ENCODE results near the gene PMPCB.
"Not testable (repeated sequence)": the region's sequence is repeated elsewhere in the genome, so short reads cannot be mapped to it uniquely, and the experiment has no call there.

Gene PMPCB, protein sequence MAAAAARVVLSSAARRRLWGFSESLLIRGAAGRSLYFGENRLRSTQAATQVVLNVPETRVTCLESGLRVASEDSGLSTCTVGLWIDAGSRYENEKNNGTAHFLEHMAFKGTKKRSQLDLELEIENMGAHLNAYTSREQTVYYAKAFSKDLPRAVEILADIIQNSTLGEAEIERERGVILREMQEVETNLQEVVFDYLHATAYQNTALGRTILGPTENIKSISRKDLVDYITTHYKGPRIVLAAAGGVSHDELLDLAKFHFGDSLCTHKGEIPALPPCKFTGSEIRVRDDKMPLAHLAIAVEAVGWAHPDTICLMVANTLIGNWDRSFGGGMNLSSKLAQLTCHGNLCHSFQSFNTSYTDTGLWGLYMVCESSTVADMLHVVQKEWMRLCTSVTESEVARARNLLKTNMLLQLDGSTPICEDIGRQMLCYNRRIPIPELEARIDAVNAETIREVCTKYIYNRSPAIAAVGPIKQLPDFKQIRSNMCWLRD

DNA sequence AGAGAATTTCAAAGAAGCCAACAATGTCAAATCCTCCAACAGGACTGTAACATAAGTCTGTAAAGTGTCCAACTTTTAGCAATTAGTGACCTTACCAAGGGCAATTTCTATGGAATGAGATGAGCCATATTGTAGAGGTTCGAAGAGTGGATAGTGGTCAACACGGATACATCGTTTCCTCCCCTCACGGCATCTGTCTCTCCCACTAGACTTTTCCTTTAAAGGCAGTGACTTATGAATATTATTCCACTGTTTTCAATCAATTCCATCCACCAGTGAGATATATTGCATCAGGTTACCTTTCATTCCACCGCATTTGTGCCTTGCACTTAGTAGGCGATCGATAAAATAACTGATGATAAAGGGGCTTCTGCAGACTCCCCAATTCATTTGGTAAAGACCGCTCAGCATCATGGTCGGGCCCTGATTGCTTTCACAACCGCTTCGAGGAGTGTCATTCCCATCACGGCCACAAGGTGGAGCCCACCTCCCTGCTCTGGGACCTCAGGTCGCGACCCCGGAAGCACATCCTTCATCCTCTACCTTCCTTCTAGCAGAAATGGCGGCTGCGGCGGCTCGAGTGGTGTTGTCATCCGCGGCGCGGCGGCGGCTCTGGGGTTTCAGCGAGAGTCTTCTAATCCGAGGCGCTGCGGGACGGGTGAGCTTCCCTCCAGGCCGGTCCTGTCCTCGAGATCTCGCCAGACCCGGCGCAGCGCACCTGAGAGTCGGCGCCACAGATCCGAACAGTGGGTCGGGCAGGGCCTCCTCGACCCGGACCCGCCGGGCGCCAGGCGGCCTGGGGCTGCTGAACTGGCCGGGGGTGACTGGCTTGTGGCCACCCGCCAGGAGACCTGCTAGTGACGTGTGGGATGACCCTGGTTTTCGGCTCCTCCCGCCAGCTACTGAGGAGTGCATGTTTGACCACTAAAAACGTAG, at the start of gene PMPCB:
Gene PMPCB (plus strand): TSS at position 535 of the 936 bp plus-strand sequence. CDS start 25 bp downstream, at position 560.
- peak; percentile 98 for DNase-seq

DNA sequence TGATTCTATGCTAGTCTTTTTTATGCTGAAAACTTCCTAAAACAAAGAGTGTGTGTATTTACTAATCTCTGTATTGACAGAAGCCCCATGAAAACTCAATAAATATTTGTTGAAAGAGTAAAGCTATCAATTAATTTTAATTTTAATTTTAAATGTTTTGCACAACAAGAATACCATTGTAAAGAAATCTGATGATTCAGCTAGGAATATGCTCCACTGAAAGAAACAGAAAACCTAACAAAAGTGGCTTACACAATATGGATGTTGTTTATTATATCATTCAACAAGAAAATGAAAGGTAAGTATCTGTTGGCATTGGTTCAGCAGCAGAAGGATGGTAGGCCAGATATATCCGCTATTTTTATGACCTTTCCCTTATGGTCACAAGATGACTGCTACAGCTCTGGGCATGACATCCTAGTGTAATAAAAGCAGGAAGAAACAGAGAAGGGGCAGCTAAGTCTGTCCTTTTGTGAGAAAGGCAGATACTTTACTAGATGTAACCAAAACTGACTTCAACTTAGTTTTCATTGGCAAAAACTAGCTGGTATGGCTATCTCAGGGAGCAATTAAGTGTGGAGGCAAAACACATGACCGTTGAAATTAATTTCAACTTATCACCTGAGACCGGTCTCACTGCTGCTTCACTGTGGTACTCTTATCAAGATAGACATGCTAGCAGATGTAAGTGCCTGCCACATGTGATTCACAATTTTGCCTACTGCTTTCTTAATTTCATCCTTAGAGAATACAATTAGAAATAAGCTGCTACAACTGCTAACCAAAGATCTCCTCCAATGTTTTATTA, 43.3 kb upstream of the PMPCB start:
- DNase-seq: not testable (repeated sequence)

DNA sequence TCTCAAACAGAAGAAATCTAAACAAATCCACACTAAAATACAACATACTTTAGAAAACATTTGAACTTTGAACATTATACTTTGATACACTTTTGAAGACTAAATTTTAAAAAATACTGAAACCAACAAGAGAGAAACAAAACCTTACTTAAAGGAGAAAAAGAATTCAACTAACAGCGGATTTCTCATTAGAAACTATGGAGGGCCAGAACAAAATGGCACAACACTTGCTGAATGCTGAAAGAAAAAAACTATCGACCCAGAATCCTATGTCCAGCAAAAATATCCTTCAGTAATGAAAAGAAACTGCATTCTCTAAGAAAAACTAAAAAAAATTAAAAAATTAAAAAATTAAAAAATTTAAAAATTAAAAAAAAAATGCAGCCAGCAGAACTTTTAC, 33.2 kb upstream of the PMPCB start:
- not testable (repeated sequence) for DNase-seq

DNA sequence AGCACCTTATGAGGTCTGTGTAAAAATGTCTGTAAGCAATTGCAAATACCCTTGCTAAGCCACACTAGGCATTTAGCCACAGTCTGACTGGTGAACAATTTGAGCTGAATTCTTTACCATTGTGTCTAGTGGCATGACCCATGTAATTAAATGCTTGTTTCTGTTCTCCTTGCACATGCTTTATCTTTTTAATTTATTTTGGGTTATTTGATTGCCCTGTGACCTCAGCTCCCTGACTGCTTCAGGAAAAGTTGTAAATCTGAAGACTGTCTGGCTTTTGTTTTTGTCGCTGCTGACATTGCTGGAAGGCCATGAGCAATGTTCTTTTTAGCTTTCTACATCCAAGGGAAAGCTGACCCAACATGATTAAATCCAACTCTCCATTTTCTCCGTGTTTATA, 31.0 kb upstream of the PMPCB start:
- DNase-seq: not testable (repeated sequence)

DNA sequence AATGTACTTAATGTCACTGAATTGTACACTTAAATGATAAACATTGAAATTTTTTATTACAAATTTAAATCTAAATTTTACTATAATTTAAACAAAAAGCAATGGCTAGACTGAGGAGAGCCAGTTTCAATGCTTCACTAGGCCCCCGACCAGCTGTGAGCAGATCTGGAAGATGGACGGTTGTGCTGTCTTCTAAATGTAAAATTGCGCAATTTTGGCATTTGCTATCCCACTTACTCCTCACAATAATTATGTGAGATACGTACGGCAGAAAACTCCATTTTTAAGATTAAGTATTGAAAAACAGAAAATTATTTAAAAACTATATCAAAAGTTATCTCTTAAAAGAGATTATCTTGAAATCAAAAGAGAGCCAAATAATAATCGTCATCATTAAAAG, 23.9 kb upstream of the PMPCB start:
- DNase-seq: not testable (repeated sequence)

DNA sequence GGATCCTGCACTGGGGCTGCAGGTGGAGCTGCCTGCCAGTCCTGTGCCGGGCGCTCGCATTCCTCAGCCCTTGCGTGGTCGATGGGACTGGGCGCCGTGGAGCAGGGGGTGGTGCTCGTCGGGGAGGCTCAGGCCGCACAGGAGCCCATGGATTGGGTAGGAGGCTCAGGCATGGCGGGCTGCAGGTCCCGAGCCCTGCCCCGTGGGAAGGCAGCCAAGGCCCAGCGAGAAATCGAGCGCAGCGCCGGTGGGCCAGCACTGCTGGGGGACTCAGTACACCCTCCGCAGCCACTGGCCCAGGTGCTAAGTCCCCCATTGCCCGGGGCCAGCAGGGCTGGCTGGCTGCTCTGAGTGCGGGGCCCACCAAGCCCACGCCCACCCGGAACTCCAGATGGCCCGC, 22.4 kb upstream of the PMPCB start:
- not testable (repeated sequence) for DNase-seq

DNA sequence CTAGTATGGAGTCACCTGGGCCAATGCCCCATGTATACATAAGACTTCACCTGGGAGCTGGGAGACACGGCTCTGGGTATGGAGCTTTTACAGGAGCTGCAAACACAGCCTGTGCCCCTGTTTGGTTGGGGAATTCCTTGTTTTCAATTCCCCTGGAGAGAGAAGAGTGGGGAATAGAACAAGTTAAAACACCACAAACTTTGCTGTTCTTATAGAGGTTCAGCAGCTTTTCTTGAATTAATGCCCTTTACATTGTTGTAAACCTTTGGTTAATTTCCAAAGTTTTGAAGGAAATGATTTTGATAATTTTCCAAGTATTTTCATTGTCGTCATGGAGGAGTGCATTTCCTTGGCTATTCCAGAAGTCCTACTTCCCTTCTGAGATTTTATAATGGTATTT, 19.0 kb upstream of the PMPCB start:
- not testable (repeated sequence) for DNase-seq

DNA sequence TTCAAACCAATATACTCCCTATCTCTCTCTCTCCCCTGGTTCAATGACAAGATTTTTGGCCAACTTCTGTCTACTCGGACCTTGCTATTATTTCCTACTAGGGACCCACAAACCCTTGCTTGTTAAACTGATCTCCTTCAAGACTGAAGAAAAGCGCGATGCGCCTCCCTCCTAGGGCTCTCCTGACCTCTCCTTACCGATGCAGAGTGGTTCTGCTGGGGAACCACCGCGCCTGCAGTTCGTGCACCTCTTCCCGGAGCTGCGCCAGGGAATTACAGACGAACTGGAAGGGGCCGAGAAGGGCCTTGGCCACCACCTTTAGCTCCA, 17.6 kb upstream of the PMPCB start:
- DNase-seq: not testable (repeated sequence)

DNA sequence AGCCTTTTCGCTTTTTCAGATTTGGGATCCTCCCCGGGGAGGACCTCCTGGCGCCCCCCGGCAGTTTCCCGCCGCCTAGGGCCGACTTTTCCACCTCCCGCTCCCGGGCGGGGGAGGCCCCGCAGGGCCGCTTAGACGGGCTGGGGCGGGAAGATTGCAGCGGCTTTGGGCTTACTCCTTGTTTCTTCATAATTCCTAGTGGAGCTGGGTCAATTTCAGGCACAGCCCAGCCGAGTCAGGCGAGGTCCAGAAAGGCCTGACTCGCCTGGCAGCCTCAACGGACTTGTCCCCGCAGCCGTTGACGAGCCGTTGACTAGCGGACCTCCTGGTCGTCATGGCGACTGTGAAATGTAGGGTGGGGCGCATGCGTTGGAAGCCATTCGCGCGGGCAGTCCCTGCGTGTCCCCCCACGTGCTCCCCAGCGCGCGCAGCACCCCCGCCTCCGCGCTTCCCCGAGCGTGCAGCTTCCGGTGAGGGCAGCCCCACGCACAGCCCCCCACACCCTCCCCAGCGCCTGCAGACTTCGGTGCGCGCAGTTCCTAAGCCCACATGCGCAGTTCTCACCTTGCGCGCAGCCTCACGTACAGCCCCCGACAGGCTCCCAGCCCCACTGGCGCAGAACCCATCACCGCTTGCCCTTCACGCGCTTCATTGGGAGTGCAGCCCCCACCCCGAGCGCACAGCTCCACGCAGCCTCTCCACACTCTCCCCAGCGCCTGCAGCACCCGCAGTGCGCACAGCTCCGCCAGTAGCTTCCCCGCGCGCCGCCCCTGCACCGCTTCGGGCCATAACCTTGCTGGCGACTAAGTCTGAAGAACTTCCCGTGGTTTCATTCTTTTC, 17.1 kb upstream of the PMPCB start:
- DNase-seq: peak; percentile 89

DNA sequence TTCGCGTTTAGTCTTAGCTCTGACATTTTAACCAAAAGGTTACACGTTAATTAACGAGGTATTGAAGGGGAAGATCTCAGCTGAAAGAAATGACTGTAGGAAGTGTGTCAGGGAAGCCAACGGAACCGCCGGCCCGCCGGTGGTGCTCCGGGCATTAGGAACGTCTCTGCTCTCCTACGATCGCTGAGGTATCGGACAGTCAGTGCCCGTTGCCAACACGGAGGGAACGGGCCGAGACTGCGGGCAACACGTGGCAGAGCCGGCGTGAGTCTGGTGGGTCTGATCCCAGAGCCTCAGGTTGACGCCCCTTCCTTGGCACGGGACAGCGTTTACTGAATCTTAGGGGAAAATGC, 16.5 kb upstream of the PMPCB start:
- DNase-seq: peak; percentile 45

DNA sequence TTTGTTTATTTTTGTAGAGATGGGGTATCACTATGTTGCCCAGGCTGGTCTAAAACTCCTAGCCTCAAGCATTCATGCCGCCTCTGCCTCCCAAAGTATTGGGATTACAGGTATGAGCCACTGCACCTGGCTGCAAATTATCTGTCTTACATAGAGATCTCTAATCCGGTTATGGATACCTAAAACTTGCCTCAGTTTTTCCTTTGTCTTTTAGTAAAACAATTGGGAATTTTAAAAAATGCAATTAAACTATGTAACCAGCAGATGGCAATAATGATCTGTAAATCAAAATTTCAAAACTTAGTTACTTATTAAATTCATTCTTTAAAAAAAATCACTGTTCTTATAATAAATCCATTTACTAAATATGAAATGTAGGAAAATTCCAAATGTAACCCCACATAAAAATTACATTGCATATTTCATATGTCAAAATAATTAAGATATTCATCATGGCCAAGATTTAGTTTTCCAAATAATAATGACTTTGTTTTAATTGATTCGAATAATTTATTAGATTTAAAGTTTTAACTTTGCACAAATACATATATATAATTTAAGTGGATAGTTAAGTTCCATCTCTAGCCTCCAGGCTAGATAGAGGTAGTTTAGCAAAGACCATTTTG, 14.3 kb upstream of the PMPCB start:
- DNase-seq: not testable (repeated sequence)

DNA sequence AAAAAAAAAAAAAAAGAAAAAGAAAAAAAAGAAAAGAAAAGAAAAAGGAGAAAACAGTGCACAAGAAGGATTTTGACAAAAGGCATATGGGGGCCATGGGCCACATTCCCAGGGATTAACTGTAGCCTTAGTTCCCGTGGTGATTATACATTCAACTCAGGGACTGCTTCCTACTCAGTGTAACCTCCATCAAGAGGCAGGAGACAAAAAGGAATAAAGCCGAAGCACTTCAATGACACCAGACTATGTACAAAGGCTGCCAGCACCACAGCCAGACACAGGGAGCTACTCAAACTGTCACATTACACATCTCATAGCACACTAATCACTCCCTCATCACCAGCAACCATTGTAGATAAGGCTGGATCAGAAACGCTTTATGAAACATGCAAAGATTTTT, 5.1 kb upstream of the PMPCB start:
- DNase-seq: no peak

DNA sequence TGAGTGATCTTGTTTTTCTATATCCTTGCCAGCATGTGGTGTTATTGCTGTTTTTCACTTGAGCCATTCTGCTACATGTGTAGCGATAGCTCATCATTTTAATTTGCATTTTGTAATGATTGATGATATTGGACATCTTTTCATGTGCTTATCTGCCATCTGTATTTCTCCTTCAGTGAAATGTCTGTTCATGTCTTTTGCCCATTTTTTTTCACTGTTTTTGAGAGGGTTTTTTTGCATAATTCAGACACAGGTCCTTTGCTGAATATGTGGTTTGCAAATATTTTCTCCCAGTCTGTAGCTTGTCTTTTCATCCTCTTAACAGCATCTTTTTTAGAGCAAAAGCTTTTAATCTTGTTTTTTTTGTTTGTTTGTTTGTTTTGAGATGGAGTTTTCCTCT, 3.7 kb upstream of the PMPCB start:
- no peak for DNase-seq

DNA sequence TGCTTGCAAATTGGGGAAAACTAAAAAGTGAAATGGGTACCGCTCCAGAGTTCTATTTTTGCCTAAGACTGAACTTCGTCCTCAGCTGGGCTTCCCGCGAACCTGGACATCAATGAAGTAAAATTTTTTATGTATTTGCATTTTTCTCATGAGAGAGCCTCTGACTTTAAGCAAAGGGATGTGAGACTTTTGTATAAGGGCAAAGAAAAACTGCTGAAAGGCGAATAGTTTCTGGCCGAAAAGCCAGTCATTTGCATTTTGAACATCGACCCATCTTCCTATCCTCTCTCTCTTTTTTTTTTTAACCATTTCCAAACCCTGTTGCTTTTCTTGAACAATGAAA, 573 bp downstream of the PMPCB start:
- no peak for DNase-seq

DNA sequence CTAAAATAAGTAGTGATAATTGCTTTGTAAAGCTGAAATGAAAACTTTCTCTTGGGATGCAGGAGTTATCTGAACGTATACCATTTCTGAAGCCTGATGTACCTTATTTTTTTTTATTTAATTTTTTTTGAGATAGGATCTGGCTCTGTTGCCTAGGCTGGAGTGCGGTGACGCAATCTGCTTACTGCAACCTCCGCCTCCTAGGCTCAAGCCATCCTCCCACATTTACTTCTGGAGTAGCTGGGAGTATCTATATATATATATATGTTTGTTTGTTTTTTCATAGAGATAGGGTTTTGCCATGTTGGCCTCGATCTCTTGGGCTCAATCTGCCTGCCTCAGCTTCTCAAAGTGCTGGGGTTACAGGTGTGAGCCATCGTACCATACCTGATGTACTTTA, 2.4 kb downstream of the PMPCB start:
- no peak for DNase-seq

DNA sequence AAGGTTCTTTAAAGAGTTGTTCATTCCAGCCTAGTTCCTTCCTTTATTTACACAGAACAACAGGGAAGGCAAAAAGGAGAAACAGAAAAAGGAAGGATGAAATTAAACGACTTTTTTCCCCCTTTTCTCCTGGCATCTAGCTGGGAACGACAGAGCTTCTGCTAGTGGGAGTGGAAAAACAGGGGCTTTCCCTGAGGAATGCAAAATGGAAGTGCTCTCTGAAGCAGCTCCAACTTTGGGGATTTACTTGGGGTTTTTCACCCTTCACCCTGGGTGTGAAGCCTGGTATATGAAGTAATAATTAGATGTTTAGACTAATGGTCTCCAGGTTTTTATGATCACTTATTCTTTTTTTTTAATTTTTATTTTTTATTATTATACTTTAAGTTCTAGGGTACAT, 4.2 kb downstream of the PMPCB start:
- DNase-seq: no peak

DNA sequence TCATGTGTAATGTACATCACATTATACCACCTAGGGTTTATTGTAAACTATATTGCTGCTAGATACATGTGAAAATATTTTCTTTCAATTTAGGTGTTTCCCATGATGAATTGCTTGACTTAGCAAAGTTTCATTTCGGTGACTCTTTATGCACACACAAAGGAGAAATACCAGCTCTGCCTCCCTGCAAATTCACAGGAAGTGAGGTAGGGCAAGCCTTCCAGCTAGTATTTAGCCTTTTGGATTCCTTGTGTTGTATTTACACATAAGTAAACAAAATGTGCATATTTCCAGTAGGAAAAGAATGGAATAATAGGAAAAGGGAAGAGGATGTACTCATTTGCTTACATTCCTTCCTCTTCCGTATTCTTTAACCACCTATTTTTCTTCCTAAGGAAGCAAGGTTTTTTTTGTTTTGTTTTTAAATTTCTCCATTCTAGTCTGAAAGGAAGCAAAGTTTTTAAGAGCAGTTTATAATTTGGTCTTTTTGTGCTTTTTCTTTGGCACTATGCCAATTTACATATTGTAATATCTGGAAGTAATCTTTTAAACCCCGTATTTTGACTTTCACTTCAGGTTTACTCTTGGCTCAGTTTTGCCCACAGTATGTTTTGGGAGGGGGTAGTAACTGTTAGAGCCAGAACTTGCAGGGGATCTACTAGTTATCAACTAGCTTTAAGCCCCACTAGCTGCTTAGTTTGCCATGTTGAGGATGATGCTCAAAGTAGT, 10.4 kb downstream of the PMPCB start:
- DNase-seq: no peak

DNA sequence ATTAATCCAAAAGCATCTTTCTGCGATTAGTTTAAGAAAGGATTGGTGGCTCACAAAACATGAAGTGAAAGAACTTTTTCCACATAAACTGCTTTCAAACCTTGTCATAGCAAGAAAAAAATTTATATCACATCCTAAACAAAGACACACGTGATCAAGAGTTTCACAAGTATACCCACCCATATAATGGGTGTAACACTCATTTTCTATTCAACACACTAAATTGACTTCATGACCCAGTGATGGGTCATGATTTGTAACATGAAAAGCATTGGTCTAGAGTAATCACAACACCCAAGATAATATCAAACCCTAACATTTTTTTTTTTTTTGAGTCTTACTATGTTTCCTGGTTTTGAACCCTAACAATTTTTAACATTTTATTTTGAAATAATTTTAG, 17.6 kb downstream of the PMPCB start:
- DNase-seq: no peak

DNA sequence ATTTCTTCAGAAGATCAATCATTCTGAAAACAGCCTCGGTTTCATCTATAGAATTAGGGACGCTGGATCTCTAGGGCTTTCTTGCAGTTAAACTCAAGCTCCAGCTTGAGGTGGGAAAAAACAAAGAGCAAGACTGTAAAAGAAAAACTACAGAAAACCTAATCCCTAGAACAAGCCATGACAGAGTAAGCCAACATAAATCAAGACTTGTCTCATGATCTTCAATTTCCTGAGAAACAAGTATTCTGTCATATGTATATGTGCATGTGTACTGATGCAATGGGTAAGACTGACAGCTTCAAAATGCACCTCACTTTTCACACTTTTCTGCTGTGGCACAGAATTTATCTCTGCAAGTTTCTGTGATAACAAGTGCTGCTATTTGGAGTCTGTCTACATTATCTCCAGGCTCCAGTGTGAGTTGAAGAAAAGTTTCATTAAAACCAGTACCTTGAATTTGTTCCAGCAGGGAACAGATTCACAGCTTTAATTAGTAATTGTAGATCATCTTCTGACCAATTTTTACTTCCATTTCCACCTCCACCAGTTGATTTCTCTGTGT, 19.2 kb downstream of the PMPCB start:
- no peak for DNase-seq

DNA sequence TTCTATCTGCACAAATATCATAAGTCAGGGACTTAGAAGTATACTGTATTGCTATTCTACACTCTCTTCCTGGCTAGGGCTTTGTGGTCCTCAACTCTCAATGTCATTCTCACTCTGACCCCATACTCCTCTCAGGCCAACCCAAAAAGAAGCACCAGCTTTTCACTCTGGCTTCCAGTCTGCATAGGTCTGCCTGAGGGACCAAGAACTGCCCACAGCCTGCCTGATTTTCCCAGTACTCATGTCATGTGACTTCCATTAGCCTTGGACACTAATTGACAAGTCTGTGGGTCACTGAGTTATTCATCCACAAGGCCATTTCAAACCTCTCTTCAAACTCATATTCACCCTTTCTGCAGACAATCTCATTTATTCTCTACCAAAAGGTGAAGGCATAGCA, 19.8 kb downstream of the PMPCB start:
- DNase-seq: no peak

DNA sequence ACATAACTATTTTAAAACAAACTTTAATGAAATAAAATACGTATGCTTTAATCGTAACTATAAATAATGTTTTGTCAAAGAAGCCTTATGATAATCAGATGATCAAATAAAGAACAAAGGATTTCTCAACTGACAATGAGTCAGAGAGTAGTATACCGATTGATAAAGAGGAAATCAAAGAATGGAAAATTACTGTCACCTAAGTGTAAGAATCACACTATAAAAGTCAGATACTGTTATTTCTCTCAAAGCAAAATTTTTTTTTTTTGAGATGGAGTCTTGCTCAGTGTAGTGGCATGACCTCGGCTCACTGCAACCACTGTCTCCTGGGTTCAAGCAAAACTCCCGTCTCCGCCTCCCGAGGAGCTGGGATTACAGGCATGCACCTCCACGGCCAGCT, 28.5 kb downstream of the PMPCB start:
- no peak for DNase-seq

All from stimulated activated CD8-positive, alpha-beta memory T cell treated with anti-CD3 and anti-CD28 coated beads, Interleukin-4, amount 100 ng/mL, for 48 hours (primary cell).